ENCODE measurements around the gene NAV2. TPM values are rescaled to one million over a fixed set of nuclear protein-coding genes. Genes with fewer than 3 reads are reported as not detected.

The NAV2 gene
- total RNA-seq, 2 experiments from 2014 or later, result 0.23 to 0.36 TPM

GRCh38 chr11:19811380-19811779 lies 98.7 kb downstream of the NAV2 start:
- DNase-seq, result no peak
- H3K4me1 Mint-ChIP-seq (ENCODE audit: low read depth), result no peaks in the 10 kb centered on the region
- H3K27ac Mint-ChIP-seq, result no peak overlapping the region
- no peak for TF ChIP-seq CTCF (IDR thresholded peaks at IDR 0.05)
- ATAC-seq, result no peak
- no peaks in the 10 kb centered on the region for H3K36me3 Mint-ChIP-seq (ENCODE audit: low read depth)
- intact Hi-C loops (cut with micrococcal nuclease), result no loop called here
- CTCF ChIA-PET, result no interaction called here
- POLR2A ChIA-PET, result no interaction called here
- no peaks in the 10 kb centered on the region for H3K27me3 Mint-ChIP-seq
- no peak overlapping the region for H3K4me3 Mint-ChIP-seq
- H3K9me3 Mint-ChIP-seq, result no peaks in the 10 kb centered on the region

GRCh38 chr11:19812096-19812495 lies 99.5 kb downstream of the NAV2 start:
- POLR2A ChIA-PET, result no interaction called here
- intact Hi-C loops (cut with micrococcal nuclease), result no loop called here
- no peaks in the 10 kb centered on the region for H3K4me1 Mint-ChIP-seq (ENCODE audit: low read depth)
- H3K9me3 Mint-ChIP-seq, result no peaks in the 10 kb centered on the region
- H3K27ac Mint-ChIP-seq, result no peak overlapping the region
- DNase-seq (no peak), ATAC-seq (no peak)
- no peak for TF ChIP-seq CTCF (IDR thresholded peaks at IDR 0.05)
- H3K36me3 Mint-ChIP-seq (ENCODE audit: low read depth), result no peaks in the 10 kb centered on the region
- H3K27me3 Mint-ChIP-seq, result no peaks in the 10 kb centered on the region
- H3K4me3 Mint-ChIP-seq, result no peak overlapping the region
- CTCF ChIA-PET, result no interaction called here

DNA sequence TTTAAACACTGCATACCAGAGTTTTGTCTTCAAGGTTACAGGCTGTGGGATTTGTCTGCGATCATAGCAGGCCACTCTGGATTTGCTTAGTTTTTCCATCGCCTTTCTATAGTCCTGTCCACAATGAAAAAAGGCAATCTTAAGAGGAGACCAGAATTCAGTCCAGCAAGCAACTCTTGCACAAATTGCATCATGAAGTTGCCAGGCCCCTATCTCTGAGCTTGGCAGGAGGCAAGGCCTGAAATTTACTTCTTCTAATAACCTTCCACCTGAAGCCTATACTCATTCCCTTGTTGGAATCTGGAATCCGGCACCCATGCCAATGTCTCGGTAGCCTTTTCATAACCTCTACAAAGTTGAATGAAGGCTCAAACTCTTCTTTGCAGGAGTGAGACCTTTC lies 100.1 kb downstream of the NAV2 start:
- ChIA-PET POLR2A (no interaction called here), CTCF (no interaction called here)
- Mint-ChIP-seq H3K4me3 (no peak overlapping the region), H3K27me3 (no peaks in the 10 kb centered on the region), H3K27ac (no peak overlapping the region), H3K36me3 (ENCODE audit: low read depth) (no peaks in the 10 kb centered on the region), H3K9me3 (no peaks in the 10 kb centered on the region), H3K4me1 (ENCODE audit: low read depth) (no peaks in the 10 kb centered on the region)
- TF ChIP-seq CTCF (IDR thresholded peaks at IDR 0.05), result no peak
- ATAC-seq, result no peak
- intact Hi-C loops (cut with micrococcal nuclease), result no loop called here
- no peak for DNase-seq

DNA sequence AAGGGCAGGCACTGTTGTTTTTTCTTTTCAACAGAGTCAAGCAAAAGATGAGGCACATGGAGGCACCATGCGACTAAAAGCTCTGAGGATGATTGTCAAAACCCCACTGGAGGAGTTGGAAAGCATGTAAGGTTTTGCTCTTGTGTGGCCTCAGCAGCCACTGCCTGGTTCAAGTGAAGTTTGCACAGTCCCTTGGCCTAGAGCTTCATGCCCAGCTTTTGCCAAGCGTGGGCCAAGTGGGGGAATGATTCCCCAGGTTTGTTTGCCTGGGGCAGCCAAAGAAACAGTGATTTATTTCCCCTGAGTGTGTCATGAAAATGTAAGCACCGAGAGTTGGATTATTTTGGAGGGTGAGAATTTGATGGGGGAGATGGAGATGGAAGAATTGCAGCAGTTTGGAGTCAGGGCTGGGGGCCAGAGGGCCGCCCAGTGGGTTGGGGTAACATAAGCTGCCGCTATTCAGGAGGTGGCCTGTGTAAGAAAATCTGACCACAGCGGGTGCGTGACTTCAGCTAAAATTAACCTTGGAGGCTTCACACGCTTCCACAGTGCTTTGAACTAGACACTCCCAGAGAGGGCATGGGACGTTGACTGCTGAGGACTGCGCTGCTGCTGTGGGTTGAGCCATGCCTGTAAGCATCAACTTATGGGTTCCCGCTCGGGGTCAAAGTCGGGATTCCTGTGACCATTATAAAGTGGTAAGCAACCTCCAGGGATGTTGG lies 100.7 kb downstream of the NAV2 start:
- intact Hi-C loops (cut with micrococcal nuclease), result no loop called here
- POLR2A ChIA-PET, result no interaction called here
- H3K27ac Mint-ChIP-seq, result no peak overlapping the region

GRCh38 chr11:19814421-19814820 lies 101.8 kb downstream of the NAV2 start:
- Mint-ChIP-seq H3K27ac (no peak overlapping the region), H3K4me3 (no peak overlapping the region), H3K9me3 (no peaks in the 10 kb centered on the region), H3K27me3 (peaks cover 3% of the 10 kb centered on the region), H3K4me1 (ENCODE audit: low read depth) (no peaks in the 10 kb centered on the region), H3K36me3 (ENCODE audit: low read depth) (no peaks in the 10 kb centered on the region)
- POLR2A ChIA-PET, result no interaction called here
- intact Hi-C loops (cut with micrococcal nuclease), result no loop called here
- CTCF ChIA-PET, result no interaction called here
- DNase-seq, result no peak
- no peak for ATAC-seq
- no peak for TF ChIP-seq CTCF (IDR thresholded peaks at IDR 0.05)

More for the DNA sequence above, 100.7 kb downstream of the NAV2 start:
- no peaks in the 10 kb centered on the region for H3K4me1 Mint-ChIP-seq (ENCODE audit: low read depth)
- DNase-seq (no peak), ATAC-seq (no peak)
- CTCF ChIA-PET, result no interaction called here
- no peaks in the 10 kb centered on the region for H3K36me3 Mint-ChIP-seq (ENCODE audit: low read depth)
- H3K4me3 Mint-ChIP-seq, result no peak overlapping the region
- no peaks in the 10 kb centered on the region for H3K9me3 Mint-ChIP-seq
- TF ChIP-seq CTCF (IDR thresholded peaks at IDR 0.05), result no peak
- no peaks in the 10 kb centered on the region for H3K27me3 Mint-ChIP-seq
